GM12891 (cell line): Measurements from ENCODE around the gene TUB.

Experiments used
- PAX5 ChIP-seq: IDR thresholded peaks from 2 replicates; pipeline ENCODE4 v1.6.1; 2011; ENCODE audit warnings: low read length, moderate library complexity, mild to moderate bottlenecking; ENCODE audit not compliant: insufficient read depth, severe bottlenecking
- POLR2A ChIP-seq: IDR thresholded peaks from 2 replicates; pipeline ENCODE4 v1.6.1; 2011; ENCODE audit warnings: low read depth, low read length, control low read depth
- POLR2AphosphoS5 ChIP-seq: IDR thresholded peaks from 2 replicates; pipeline ENCODE4 v1.6.1; 2011; ENCODE audit warnings: low read depth, low read length, control low read depth
- POU2F2 ChIP-seq: IDR thresholded peaks from 2 replicates; pipeline ENCODE4 v1.6.1; 2011; ENCODE audit warnings: low read depth, mild to moderate bottlenecking, control low read depth, low read length, moderate library complexity
- SPI1 ChIP-seq: IDR thresholded peaks from 2 replicates; pipeline ENCODE4 v1.6.1; 2011; ENCODE audit warnings: low read depth, low read length, control low read depth
- TAF1 ChIP-seq: IDR thresholded peaks from 2 replicates; pipeline ENCODE4 v1.6.1; 2011; ENCODE audit warnings: low read depth, low read length, control low read depth

DNA sequence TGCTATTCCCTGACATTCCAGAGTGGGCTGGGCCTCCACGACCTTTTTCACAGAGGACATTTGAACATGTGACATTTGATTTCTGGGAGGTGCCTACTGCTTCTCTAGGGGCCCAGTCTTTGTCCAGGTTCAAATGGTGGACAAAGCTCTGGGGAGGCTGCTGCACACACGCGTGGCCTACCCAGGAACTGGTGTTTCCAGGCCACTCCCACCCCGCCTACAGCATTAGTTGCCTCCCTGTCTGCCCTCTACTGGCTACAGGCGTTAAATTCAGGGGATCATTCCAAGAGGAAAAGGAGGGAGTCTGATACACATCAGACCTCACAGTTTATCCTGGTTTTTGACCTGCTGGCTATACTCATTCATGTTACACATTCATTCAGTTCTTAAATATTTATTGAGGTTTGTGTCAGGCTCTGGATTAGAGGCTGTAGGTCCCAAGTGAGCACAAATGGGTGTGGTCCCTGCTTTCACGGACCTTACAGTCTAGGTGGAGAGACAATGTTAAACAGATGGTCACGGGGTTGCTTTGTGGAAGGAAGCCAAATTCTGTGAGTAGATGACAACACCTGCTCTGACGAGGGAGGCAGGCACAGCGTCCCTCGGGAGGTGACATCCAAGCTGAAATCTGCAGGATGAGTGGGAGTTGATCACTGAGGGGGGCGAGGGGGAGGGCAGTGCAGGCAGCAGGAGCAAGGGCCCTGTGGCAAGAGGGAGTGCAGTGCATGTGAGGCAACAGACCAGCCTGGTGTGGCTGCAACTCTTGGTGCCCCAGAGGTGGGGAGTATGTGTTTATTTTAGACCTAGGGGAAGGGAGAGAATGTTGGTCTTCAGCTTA lies 11.8 kb downstream of the TUB start:
- TF ChIP-seq TAF1 = no peak
- no peak for TF ChIP-seq POLR2A
- TF ChIP-seq POLR2AphosphoS5 = no peak
- TF ChIP-seq SPI1 = no peak
- no peak for TF ChIP-seq POU2F2
- TF ChIP-seq PAX5 = no peak
